Measurements from ENCODE around the gene SUGCT.

SUGCT gene

GRCh38 chr7:40526951-40527715 lies 392.3 kb downstream of the SUGCT start:
- H3K27ac ChIP-seq, result no peak overlapping the region
- H3K4me2 ChIP-seq, result no peak overlapping the region

GRCh38 chr7:40527723-40528122 lies 392.9 kb downstream of the SUGCT start:
- Histone ChIP-seq H4K20me1 (no peaks in the 10 kb centered on the region), H3K4me3 (no peak overlapping the region), H3K4me2 (no peak overlapping the region), H3K36me3 (no peaks in the 10 kb centered on the region), H3K4me1 (no peaks in the 10 kb centered on the region), H3K27ac (no peak overlapping the region), H3K9ac (no peak overlapping the region), H3K27me3 (no peaks in the 10 kb centered on the region), H3K9me3 (no peaks in the 10 kb centered on the region)
- no peak for TF ChIP-seq Cebpa-rat (IDR thresholded peaks at IDR 0.05)

More at GRCh38 chr7:40526951-40527715, 392.3 kb downstream of the SUGCT start:
- Histone ChIP-seq H3K4me3 (no peak overlapping the region), H3K27me3 (no peaks in the 10 kb centered on the region), H3K4me1 (no peaks in the 10 kb centered on the region), H4K20me1 (no peaks in the 10 kb centered on the region), H3K9me3 (no peaks in the 10 kb centered on the region), H3K36me3 (no peaks in the 10 kb centered on the region), H3K9ac (no peak overlapping the region)
- no peak for TF ChIP-seq Cebpa-rat (IDR thresholded peaks at IDR 0.05)

DNA sequence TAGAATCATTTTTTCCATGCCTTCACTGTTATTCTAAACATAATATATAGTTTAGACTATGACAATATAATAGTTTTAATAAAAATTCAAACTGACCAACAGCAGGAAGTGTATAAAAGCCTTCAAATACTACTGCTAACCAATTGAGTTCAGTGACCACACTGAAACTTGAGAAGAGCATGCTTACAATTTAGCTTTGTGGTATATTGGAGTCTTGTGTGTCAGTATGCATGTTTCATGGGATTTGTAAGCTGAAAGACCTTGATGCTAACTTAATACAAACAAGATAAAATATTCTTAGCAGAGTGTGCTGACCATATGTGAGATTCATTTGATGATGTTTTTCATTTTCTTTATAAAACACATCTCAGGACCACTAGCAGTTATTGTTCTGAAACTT lies 395.5 kb downstream of the SUGCT start:
- Histone ChIP-seq H3K27me3 (no peaks in the 10 kb centered on the region), H4K20me1 (no peaks in the 10 kb centered on the region), H3K4me1 (no peaks in the 10 kb centered on the region), H3K4me3 (no peak overlapping the region), H3K36me3 (no peaks in the 10 kb centered on the region), H3K4me2 (no peak overlapping the region), H3K27ac (no peak overlapping the region), H3K9ac (no peak overlapping the region), H3K9me3 (no peaks in the 10 kb centered on the region)
- TF ChIP-seq Cebpa-rat (IDR thresholded peaks at IDR 0.05), result no peak

- H3K4me1 ChIP-seq, result no peaks in the 10 kb centered on the region
- no peaks in the 10 kb centered on the region for H3K9me3 ChIP-seq
- H3K9ac ChIP-seq, result no peak overlapping the region
- no peaks in the 10 kb centered on the region for H4K20me1 ChIP-seq
- no peak overlapping the region for H3K27ac ChIP-seq
- no peak overlapping the region for H3K4me3 ChIP-seq
- H3K36me3 ChIP-seq, result no peaks in the 10 kb centered on the region
- H3K27me3 ChIP-seq, result no peaks in the 10 kb centered on the region
- TF ChIP-seq Cebpa-rat (IDR thresholded peaks at IDR 0.05), result no peak
- no peak overlapping the region for H3K4me2 ChIP-seq
Observed at GRCh38 chr7:40531956-40532355, 397.2 kb downstream of the SUGCT start.

DNA sequence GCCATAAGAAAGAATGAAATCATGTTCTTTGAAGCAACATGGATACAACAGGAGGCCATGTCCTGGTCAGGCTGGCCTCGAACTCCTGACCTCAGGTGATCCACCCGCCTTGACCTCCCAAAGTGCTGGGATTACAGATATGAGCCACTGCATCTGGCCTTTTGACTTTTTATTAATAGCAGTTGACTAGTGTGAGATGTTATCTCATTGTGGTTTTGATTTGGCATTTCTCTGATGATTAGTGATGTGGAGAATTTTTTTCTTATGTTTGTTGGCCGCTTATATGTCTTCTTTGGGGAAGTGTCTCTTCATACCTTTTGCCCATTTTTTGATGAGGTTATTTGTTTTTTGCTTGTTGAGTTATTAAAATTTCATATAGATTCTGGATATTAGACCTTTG lies 400.9 kb downstream of the SUGCT start:
- H3K36me3 ChIP-seq, result no peaks in the 10 kb centered on the region
- H3K9me3 ChIP-seq, result no peaks in the 10 kb centered on the region
- H3K27me3 ChIP-seq, result no peaks in the 10 kb centered on the region
- no peak overlapping the region for H3K4me2 ChIP-seq
- no peaks in the 10 kb centered on the region for H3K4me1 ChIP-seq
- no peak overlapping the region for H3K4me3 ChIP-seq
- no peaks in the 10 kb centered on the region for H4K20me1 ChIP-seq
- H3K9ac ChIP-seq, result no peak overlapping the region
- H3K27ac ChIP-seq, result no peak overlapping the region
- no peak for TF ChIP-seq Cebpa-rat (IDR thresholded peaks at IDR 0.05)

DNA sequence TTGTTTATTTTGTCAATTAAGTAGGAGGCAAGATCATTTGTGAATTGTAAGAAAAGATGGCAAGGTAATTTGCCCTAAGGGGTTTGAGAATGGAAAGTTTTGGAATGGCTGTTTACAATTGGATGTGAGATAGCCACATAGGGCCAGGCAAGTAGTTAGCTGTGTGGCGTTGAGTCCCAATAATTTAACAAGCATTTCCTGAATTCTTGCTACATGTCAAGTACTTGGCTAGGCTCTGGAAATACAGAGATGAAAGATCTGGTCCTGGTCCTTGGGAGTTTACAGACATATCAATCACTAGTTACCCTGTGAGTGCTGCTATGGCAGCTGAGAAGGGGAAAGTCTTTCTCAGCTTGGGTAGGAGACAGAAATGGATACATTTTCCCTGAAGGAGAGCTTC lies 401.6 kb downstream of the SUGCT start:
- no peak for TF ChIP-seq Cebpa-rat (IDR thresholded peaks at IDR 0.05)
- no peak overlapping the region for H3K4me2 ChIP-seq
- no peaks in the 10 kb centered on the region for H3K4me1 ChIP-seq
- H3K36me3 ChIP-seq, result no peaks in the 10 kb centered on the region
- no peak overlapping the region for H3K9ac ChIP-seq
- no peaks in the 10 kb centered on the region for H3K27me3 ChIP-seq
- no peaks in the 10 kb centered on the region for H4K20me1 ChIP-seq
- H3K9me3 ChIP-seq, result no peaks in the 10 kb centered on the region
- H3K27ac ChIP-seq, result no peak overlapping the region
- no peak overlapping the region for H3K4me3 ChIP-seq

DNA sequence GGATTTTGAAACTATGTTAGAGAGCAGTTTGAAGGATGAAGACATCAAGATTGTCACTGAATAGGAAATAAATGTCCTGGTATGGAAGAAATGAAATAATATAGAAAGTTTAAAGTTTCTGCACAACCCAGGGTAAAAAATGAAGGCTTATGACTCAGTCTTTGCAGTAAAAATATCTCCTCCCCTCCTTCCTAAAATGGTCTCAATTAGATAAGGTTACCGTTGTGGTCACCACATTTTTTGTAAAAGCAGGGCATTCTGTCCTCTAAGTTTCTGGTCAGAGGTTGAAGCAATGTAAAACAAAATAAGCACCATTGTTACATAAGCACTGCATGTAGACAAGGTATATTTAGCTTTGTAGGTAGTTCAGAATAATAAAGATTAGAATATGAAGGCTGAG lies 403.5 kb downstream of the SUGCT start:
- Histone ChIP-seq H3K9me3 (no peaks in the 10 kb centered on the region), H3K27ac (no peak overlapping the region), H3K4me2 (no peak overlapping the region), H3K9ac (no peak overlapping the region), H3K36me3 (no peaks in the 10 kb centered on the region), H3K27me3 (no peaks in the 10 kb centered on the region), H3K4me1 (no peaks in the 10 kb centered on the region), H3K4me3 (no peak overlapping the region), H4K20me1 (no peaks in the 10 kb centered on the region)
- TF ChIP-seq Cebpa-rat (IDR thresholded peaks at IDR 0.05), result no peak

GRCh38 chr7:40541336-40541735 lies 406.5 kb downstream of the SUGCT start:
- Histone ChIP-seq H3K27me3 (no peaks in the 10 kb centered on the region), H3K9ac (no peak overlapping the region), H4K20me1 (no peaks in the 10 kb centered on the region), H3K9me3 (no peaks in the 10 kb centered on the region), H3K4me3 (no peak overlapping the region), H3K4me2 (no peak overlapping the region), H3K4me1 (no peaks in the 10 kb centered on the region), H3K27ac (no peak overlapping the region), H3K36me3 (no peaks in the 10 kb centered on the region)
- TF ChIP-seq Cebpa-rat (IDR thresholded peaks at IDR 0.05), result no peak

DNA sequence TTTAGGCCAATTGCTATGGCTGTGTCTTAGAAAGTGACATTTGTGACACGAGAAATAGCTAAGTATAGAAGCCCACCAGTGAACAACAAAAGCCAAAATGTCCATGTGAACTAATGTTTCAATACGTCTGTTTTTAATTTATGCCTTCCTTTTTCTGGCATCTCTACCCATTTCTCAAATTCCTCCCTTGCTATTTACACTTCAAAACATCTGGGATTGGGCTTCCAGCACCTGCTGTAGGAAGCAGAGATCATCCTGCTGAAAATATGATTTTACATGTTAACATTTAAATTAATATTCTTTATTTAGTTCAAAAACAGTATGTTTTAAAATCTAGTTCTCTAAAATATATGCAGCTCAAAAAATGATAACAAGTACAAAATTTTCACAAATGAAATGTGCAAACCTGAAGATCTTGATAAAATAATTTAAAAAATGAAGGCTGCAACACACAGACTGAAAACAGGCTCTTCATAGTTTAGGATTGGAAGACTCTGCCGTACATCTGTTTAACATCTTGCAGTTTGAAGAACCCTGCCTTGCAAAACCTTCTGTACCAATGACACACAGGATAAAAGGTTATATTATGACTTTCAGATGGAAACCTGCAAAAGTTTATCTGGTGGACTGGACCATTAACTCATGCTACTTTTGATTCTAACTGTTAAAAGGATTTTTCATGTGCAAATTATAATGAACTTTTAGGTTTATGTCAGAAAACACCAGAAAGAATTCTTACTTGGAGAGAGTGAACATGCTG lies 408.4 kb downstream of the SUGCT start:
- no peaks in the 10 kb centered on the region for H3K36me3 ChIP-seq
- H3K4me1 ChIP-seq, result no peaks in the 10 kb centered on the region
- no peak overlapping the region for H3K4me3 ChIP-seq
- H3K4me2 ChIP-seq, result no peak overlapping the region
- no peaks in the 10 kb centered on the region for H4K20me1 ChIP-seq
- H3K9ac ChIP-seq, result no peak overlapping the region
- H3K27me3 ChIP-seq, result no peaks in the 10 kb centered on the region
- H3K9me3 ChIP-seq, result no peaks in the 10 kb centered on the region
- H3K27ac ChIP-seq, result no peak overlapping the region
- TF ChIP-seq Cebpa-rat (IDR thresholded peaks at IDR 0.05), result no peak

DNA sequence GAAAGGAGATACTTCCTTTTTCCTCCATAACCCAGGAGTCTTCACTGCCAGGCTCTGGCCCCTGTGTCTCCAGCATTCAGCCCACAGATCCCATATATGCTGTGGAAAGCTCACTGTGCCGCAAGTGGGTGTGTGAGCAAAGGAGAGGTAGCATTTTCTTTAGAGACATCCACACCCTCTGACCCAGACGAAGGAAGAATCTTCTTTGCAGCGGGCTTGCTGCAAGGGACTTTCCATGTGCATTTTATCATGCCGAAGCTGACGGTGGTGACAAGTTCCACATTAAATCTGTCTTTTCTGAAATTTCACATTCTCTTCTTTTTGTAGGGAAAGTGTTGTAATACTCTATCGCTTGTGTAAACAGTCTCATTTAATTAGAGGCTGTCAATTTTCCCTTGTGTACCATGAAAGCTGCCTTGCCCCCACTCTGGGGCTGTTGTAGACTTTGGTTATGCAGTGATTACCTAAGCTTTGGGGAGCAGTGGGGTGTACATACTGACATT lies 409.5 kb downstream of the SUGCT start:
- no peak overlapping the region for H3K9ac ChIP-seq
- no peak overlapping the region for H3K27ac ChIP-seq
- H3K4me3 ChIP-seq, result no peak overlapping the region
- TF ChIP-seq Cebpa-rat (IDR thresholded peaks at IDR 0.05), result no peak
- H3K4me1 ChIP-seq, result no peaks in the 10 kb centered on the region
- no peak overlapping the region for H3K4me2 ChIP-seq
- no peaks in the 10 kb centered on the region for H3K27me3 ChIP-seq
- H3K9me3 ChIP-seq, result no peaks in the 10 kb centered on the region
- no peaks in the 10 kb centered on the region for H3K36me3 ChIP-seq
- H4K20me1 ChIP-seq, result no peaks in the 10 kb centered on the region
